ENCODE results near the gene SRGAP1. TPM values are rescaled to one million over a fixed set of nuclear protein-coding genes. Genes with fewer than 3 reads are reported as not detected.

The SRGAP1 gene
- total and polyA plus RNA-seq, 9 of the 15 experiments (the other 6 are each of a cell fraction or from before 2014, with no cell fraction given), result 0.01 to 0.13 (median 0.04) TPM; not detected in 3

DNA sequence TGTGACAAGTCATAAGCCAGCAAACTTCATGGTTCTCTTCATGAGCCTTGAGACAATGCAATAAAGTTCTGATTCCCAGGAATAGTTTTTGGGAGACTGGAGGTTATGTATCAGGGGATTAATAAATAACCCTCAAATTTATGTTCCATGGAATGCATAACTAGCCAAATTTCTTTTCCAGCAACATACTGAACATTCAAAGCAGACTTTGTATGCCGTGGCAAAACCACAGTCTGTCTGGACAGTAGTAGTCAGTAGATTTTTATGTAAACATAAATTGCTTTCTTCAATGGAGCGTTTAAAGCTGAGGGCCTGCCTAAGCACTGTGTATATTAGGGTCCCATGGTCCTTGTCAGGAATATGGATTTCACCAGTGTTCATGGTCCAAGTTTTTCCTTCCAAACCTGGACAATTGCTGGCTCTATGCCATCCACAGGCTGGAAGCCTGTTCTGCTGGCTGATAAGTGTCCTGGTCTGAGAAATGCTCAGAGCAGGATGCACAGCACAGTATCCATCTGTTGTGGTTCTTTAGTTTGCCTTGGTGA lies 144.9 kb downstream of the SRGAP1 start:
- TF ChIP-seq ZNF766 (CRISPR knock-in tag; conservative IDR thresholded peaks at IDR 0.05), result no peak
- no peak for TF ChIP-seq BRD4 (IDR thresholded peaks at IDR 0.05)
- no peak for TF ChIP-seq ZBTB8A (IDR thresholded peaks at IDR 0.05; ENCODE audit: partially characterized antibody)
- TF ChIP-seq RUNX1 (IDR thresholded peaks at IDR 0.05; ENCODE audit: low read depth), result no peak
- no peak for TF ChIP-seq CSDE1 (IDR thresholded peaks at IDR 0.05)
- no peak for TF ChIP-seq ZNF707 (CRISPR knock-in tag; conservative IDR thresholded peaks at IDR 0.05)
- no peak for TF ChIP-seq FOSL1 (tag; conservative IDR thresholded peaks at IDR 0.05)
- in situ Hi-C loops (cut with MboI), result no loop called here
- ATAC-seq (no peak), FAIRE-seq (no peak), DNase-seq (ENCODE audit: extremely low read depth in 1 of 4, low spot score in 3 of 4) (no peak)
- Histone ChIP-seq H3K9ac (ENCODE audit: insufficient read depth in 1 of 2, low read depth in 2 of 2, low read length in 2 of 2) (no peak overlapping the region), H2AFZ (ENCODE audit: low read depth, low read length) (no peak overlapping the region), H3K9me3 (replicated peaks; ENCODE audit: control insufficient read depth, insufficient read depth, low read depth, low read length) (no peaks in the 10 kb centered on the region), H3K9me1 (ENCODE audit: control insufficient read depth, insufficient read depth, low read length) (no peaks in the 10 kb centered on the region), H3K27ac (ENCODE audit: extremely low read depth, low read depth, low read length) (no peak overlapping the region), H3K36me3 (ENCODE audit: control insufficient read depth, insufficient read depth, low read length) (no peaks in the 10 kb centered on the region), H3K4me3 (no peak overlapping the region), H3K4me1 (replicated peaks in 1 of 2; ENCODE audit: control insufficient read depth in 2 of 2, insufficient read depth in 2 of 2, low read length in 2 of 2) (no peaks in the 10 kb centered on the region), H4K20me1 (replicated peaks; ENCODE audit: control insufficient read depth, insufficient read depth, low read length) (no peaks in the 10 kb centered on the region; the same call in 1 of the 2 replicates), H3K79me2 (ENCODE audit: control insufficient read depth, insufficient read depth, low read length) (no peaks in the 10 kb centered on the region), H3K4me2 (ENCODE audit: insufficient read depth, low read length) (no peak overlapping the region), H3K27me3 (ENCODE audit: control insufficient read depth in 2 of 2, insufficient read depth in 2 of 2, low read length in 2 of 2) (peaks cover 0 to 4% of the 10 kb centered on the region in 2 experiments; a peak in 1 of 5 replicates)
- WGBS (ENCODE audit: insufficient coverage, low coverage, missing lambda C conversion rate), result 0% methylated on average over 2 of the region's 2 CpGs
- no TSS peak for BruUV-seq (replicated peaks)
- ChIA-PET POLR2A (no interaction called here), CTCF (ENCODE audit: low intra/inter-chr PET ratio) (no interaction called here)
- intact Hi-C loops (cut with micrococcal nuclease), result no loop called here

Data from K562 (cell line).